ENCODE results near the gene RAB30. TPM values are rescaled to one million over a fixed set of nuclear protein-coding genes. Genes with fewer than 3 reads are reported as not detected.
"Not testable (repeated sequence)": the region's sequence is repeated elsewhere in the genome, so short reads cannot be mapped to it uniquely, and the experiment has no call there.

Gene RAB30
- total and polyA plus RNA-seq, 9 of the 15 experiments (the other 6 are each of a cell fraction or from before 2014, with no cell fraction given): 0.29 to 1.3 (median 1.0) TPM

DNA sequence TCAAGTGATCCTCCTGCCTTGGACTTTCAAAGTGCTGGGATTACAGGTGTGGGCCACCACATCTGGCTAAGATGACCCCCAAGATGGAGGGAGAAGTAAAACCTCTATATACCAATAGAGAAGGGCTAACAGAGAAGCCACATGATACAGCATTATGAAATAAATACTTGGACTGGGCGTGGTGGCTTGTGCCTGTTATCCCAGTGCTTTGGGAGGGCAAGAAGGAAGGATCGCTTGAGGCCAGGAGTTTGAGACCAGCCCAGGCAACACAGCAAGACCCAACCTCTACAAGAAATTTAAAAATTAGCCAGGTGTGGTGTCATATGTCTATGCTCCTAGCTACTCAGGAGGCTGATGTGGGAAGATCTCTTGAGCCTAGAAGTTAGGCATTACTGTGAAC, 61.7 kb downstream of the RAB30 start:
- H3K9ac ChIP-seq (ENCODE audit: insufficient read depth in 1 of 2, low read depth in 2 of 2, low read length in 2 of 2): no peak overlapping the region
- H3K36me3 ChIP-seq (ENCODE audit: control insufficient read depth, insufficient read depth, low read length): no peaks in the 10 kb centered on the region
- TF ChIP-seq ZNF696 (CRISPR knock-in tag; conservative IDR thresholded peaks at IDR 0.05) (no peak), KLF1 (tag; IDR thresholded peaks at IDR 0.05) (peak; percentile 77)
- WGBS (ENCODE audit: insufficient coverage, low coverage, missing lambda C conversion rate): 67% methylated on average over 1 of the region's 2 CpGs
- no peaks in the 10 kb centered on the region for H3K9me1 ChIP-seq (ENCODE audit: control insufficient read depth, insufficient read depth, low read length)
- H3K27me3 ChIP-seq (ENCODE audit: control insufficient read depth in 2 of 2, insufficient read depth in 2 of 2, low read length in 2 of 2): no peaks in the 10 kb centered on the region
- no peaks in the 10 kb centered on the region for H3K9me3 ChIP-seq (replicated peaks; ENCODE audit: control insufficient read depth, insufficient read depth, low read depth, low read length)
- no peak for ATAC-seq
- no peaks in the 10 kb centered on the region for H3K79me2 ChIP-seq (ENCODE audit: control insufficient read depth, insufficient read depth, low read length)
- in situ Hi-C loops (cut with MboI): no loop called here
- FAIRE-seq: no peak
- no peak overlapping the region for H3K4me3 ChIP-seq
- H2AFZ ChIP-seq (ENCODE audit: low read depth, low read length): peak overlapping the region; percentile 54
- CTCF ChIA-PET (ENCODE audit: low intra/inter-chr PET ratio): no interaction called here
- no TSS peak for BruUV-seq (replicated peaks)
- no peak for DNase-seq (ENCODE audit: extremely low read depth in 1 of 4, low spot score in 3 of 4)
- peaks cover 13 to 27% of the 10 kb centered on the region in 2 experiments; a peak in 4 of 5 replicates for H3K4me1 ChIP-seq (replicated peaks in 1 of 2; ENCODE audit: control insufficient read depth in 2 of 2, insufficient read depth in 2 of 2, low read length in 2 of 2)
- POLR2A ChIA-PET: interaction anchor here (1.1 kb wide), 1 partner anchor 24 kb away, joined by 3 read pairs; no protein-coding TSS in a partner anchor
- H4K20me1 ChIP-seq (replicated peaks; ENCODE audit: control insufficient read depth, insufficient read depth, low read length): no peaks in the 10 kb centered on the region
- H3K4me2 ChIP-seq (ENCODE audit: insufficient read depth, low read length): no peak overlapping the region
- no peak overlapping the region for H3K27ac ChIP-seq (ENCODE audit: extremely low read depth, low read depth, low read length)
- intact Hi-C loops (cut with micrococcal nuclease): loop anchor here (5.0 kb wide), 2 partner anchors 62 to 103 kb away; partner anchors contain the start of gene RAB30

DNA sequence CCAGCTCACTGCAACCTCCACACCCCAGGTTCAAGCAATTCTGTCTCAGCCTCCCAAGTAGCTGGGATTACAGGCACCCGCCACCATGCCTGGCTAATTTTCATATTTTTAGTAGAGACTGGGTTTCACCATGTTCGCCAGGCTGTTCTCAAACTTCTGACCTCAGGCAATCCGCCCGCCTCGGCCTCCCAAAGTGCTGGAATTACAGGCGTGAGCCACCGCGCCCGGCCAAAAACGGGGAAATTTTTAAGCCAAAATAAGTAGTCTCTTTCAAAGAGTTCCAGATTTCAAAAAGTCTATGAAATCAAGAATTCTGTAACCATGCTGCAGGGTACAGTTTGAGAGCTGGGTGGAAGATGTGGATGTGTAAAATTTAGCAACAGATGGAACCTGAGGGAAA, 62.6 kb downstream of the RAB30 start:
- H3K79me2 ChIP-seq (ENCODE audit: control insufficient read depth, insufficient read depth, low read length); H3K9me3 ChIP-seq (replicated peaks; ENCODE audit: control insufficient read depth, insufficient read depth, low read depth, low read length); H3K27me3 ChIP-seq (ENCODE audit: control insufficient read depth in 2 of 2, insufficient read depth in 2 of 2, low read length in 2 of 2); H3K27ac ChIP-seq (ENCODE audit: extremely low read depth, low read depth, low read length); H3K4me3 ChIP-seq; DNase-seq (ENCODE audit: extremely low read depth in 1 of 4, low spot score in 3 of 4); H3K36me3 ChIP-seq (ENCODE audit: control insufficient read depth, insufficient read depth, low read length); H3K4me2 ChIP-seq (ENCODE audit: insufficient read depth, low read length); ATAC-seq; BruUV-seq (replicated peaks); H3K9ac ChIP-seq (ENCODE audit: insufficient read depth in 1 of 2, low read depth in 2 of 2, low read length in 2 of 2); H2AFZ ChIP-seq (ENCODE audit: low read depth, low read length); in situ Hi-C loops (cut with MboI); FAIRE-seq; H3K9me1 ChIP-seq (ENCODE audit: control insufficient read depth, insufficient read depth, low read length); H4K20me1 ChIP-seq (replicated peaks; ENCODE audit: control insufficient read depth, insufficient read depth, low read length); CTCF ChIA-PET (ENCODE audit: low intra/inter-chr PET ratio); POLR2A ChIA-PET: not testable (repeated sequence)
- intact Hi-C loops (cut with micrococcal nuclease): loop anchor here (5.0 kb wide), 2 partner anchors 63 to 102 kb away; partner anchors contain the start of gene RAB30
- 90% methylated on average over 10 of the region's 10 CpGs for WGBS (ENCODE audit: insufficient coverage, low coverage, missing lambda C conversion rate)
- peaks cover 13 to 27% of the 10 kb centered on the region in 2 experiments; a peak in 4 of 5 replicates for H3K4me1 ChIP-seq (replicated peaks in 1 of 2; ENCODE audit: control insufficient read depth in 2 of 2, insufficient read depth in 2 of 2, low read length in 2 of 2)
